GM06990 (cell line): ENCODE measurements around the gene LYPD5.

ENCODE experiments used
- DNase-seq: peaks from one replicate; pipeline ENCODE4 v3.0.0-alpha.2; 2011; ENCODE audit not compliant: insufficient read length; ENCODE audit errors: extremely low read depth
- H3K27me3 ChIP-seq: replicated peaks from 2 replicates; pipeline ENCODE4 v1.6.0; 2011; ENCODE audit warnings: low read length; ENCODE audit not compliant: control insufficient read depth, insufficient read depth
- H3K36me3 ChIP-seq: 2 replicates; pipeline ENCODE4 v1.5.1; 2011; ENCODE audit warnings: low read length; ENCODE audit not compliant: control insufficient read depth, insufficient read depth
- H3K4me3 ChIP-seq: replicated peaks from 2 replicates; pipeline ENCODE4 v1.5.1; 2011; ENCODE audit warnings: low read depth, mild to moderate bottlenecking, control low read depth, low read length
- CTCF ChIP-seq: IDR thresholded peaks from 2 replicates; pipeline ENCODE4 v1.5.1; 2011; ENCODE audit warnings: low read length, control low read depth, mild to moderate bottlenecking, inconsistent platforms; ENCODE audit not compliant: insufficient read depth, poor library complexity, severe bottlenecking

LYPD5 gene

GRCh38 chr19:43760941-43761340, 41.3 kb downstream of the LYPD5 start:
- H3K27me3 ChIP-seq = no peaks in the 10 kb centered on the region
- TF ChIP-seq CTCF = no peak
- H3K4me3 ChIP-seq = no peak overlapping the region
- no peaks in the 10 kb centered on the region for H3K36me3 ChIP-seq
- no peak for DNase-seq

GRCh38 chr19:43759515-43759914, 42.7 kb downstream of the LYPD5 start:
- no peaks in the 10 kb centered on the region for H3K36me3 ChIP-seq
- no peaks in the 10 kb centered on the region for H3K27me3 ChIP-seq
- TF ChIP-seq CTCF = peak; percentile 55
- DNase-seq = no peak
- no peak overlapping the region for H3K4me3 ChIP-seq

GRCh38 chr19:43755256-43755801, 46.9 kb downstream of the LYPD5 start:
- peak; percentile 84 for DNase-seq
- H3K36me3 ChIP-seq = no peaks in the 10 kb centered on the region; the same call in 1 of the 2 replicates
- TF ChIP-seq CTCF = no peak
- peak overlapping the region; percentile 69 for H3K4me3 ChIP-seq
- H3K27me3 ChIP-seq = no peaks in the 10 kb centered on the region

GRCh38 chr19:43754503-43755255, 47.6 kb downstream of the LYPD5 start, which contains the start of gene SMG9:
Gene SMG9 (minus strand): TSS chr19:43754962. CDS start chr19:43750741, 4,221 bp downstream.
- no peak for TF ChIP-seq CTCF
- peak; percentile 98 for DNase-seq
- Histone ChIP-seq H3K27me3 (no peaks in the 10 kb centered on the region), H3K4me3 (peak within 1 kb of the TSS; percentile 69), H3K36me3 (no peaks in the 10 kb centered on the region; the same call in 1 of the 2 replicates)

- H3K4me3 ChIP-seq = peak overlapping the region; percentile 69
- no peak for TF ChIP-seq CTCF
- no peaks in the 10 kb centered on the region for H3K27me3 ChIP-seq
- H3K36me3 ChIP-seq = no peaks in the 10 kb centered on the region; the same call in 1 of the 2 replicates
- no peak for DNase-seq
These were observed 48.1 kb downstream of the LYPD5 start for GRCh38 chr19:43754253-43754502.
